Osteocyte (in vitro differentiated cells): ENCODE data around the gene CDK19. TPM values are rescaled to one million over a fixed set of nuclear protein-coding genes. Genes with fewer than 3 reads are reported as not detected.

Experiments
- DNase-seq: peaks from one replicate; pipeline ENCODE4 v3.0.0; 2021; ENCODE audit warnings: mixed read lengths; ENCODE audit not compliant: unreplicated experiment; ENCODE audit errors: extremely low spot score
- H3K27ac Mint-ChIP-seq: one replicate; pipeline ENCODE4 v1.8.0; 2021; ENCODE audit warnings: mild to moderate bottlenecking, mixed read lengths; ENCODE audit not compliant: unreplicated experiment
- H3K27me3 Mint-ChIP-seq: one replicate; pipeline ENCODE4 v1.8.0; 2021; ENCODE audit warnings: mixed read lengths; ENCODE audit not compliant: unreplicated experiment
- H3K36me3 Mint-ChIP-seq: one replicate; pipeline ENCODE4 v1.8.0; 2021; ENCODE audit warnings: mixed read lengths; ENCODE audit not compliant: unreplicated experiment
- H3K4me1 Mint-ChIP-seq: one replicate; pipeline ENCODE4 v1.8.0; 2021; ENCODE audit warnings: mixed read lengths; ENCODE audit not compliant: unreplicated experiment
- H3K4me3 Mint-ChIP-seq: one replicate; pipeline ENCODE4 v1.8.0; 2021; ENCODE audit warnings: mild to moderate bottlenecking, moderate library complexity, mixed read lengths; ENCODE audit not compliant: unreplicated experiment
- H3K9me3 Mint-ChIP-seq: one replicate; pipeline ENCODE4 v1.8.0; 2021; ENCODE audit warnings: mixed read lengths; ENCODE audit not compliant: unreplicated experiment
- total RNA-seq: library from RNA; stranded (reverse); gene quantifications from 2 replicates; pipeline ENCODE4 v1.2.1, GENCODE V29; 2021
- TF ChIP-seq, protein P1 (sequence below): fragments of 200-600 bp; sonication (generic); IDR thresholded peaks from 2 replicates; pipeline ENCODE4 v1.5.0; 2021; ENCODE audit warnings: antibody characterized with exemption, mild to moderate bottlenecking, moderate library complexity

CDK19 gene
- total RNA-seq, 1 donor from 2014 or later: 32.4 TPM

DNA sequence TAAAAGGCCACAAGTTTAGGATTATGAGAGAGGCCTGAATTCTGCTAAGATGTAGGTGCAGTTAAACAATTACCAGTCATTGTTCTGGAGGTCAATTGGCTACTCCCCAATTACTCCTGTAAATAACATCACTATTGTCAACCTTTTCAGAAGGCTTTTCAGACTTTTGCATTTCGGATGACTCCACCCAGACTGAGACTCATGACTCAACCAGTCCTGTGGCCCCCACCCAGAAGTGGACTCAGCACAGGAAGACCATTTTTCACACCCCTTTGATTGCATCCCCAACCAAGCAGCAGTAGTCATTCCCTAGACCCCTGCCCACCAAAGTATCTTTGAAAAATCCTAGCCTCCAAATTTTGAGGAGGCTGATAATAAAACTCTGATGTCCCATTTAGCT lies 199.5 kb downstream of the CDK19 start:
- DNase-seq: no peak
- Mint-ChIP-seq H3K27ac (no peak overlapping the region), H3K4me3 (no peak overlapping the region), H3K4me1 (peaks cover 4% of the 10 kb centered on the region), H3K9me3 (no peaks in the 10 kb centered on the region), H3K36me3 (peaks cover 35% of the 10 kb centered on the region), H3K27me3 (no peaks in the 10 kb centered on the region)
- TF ChIP-seq, protein P1, sequence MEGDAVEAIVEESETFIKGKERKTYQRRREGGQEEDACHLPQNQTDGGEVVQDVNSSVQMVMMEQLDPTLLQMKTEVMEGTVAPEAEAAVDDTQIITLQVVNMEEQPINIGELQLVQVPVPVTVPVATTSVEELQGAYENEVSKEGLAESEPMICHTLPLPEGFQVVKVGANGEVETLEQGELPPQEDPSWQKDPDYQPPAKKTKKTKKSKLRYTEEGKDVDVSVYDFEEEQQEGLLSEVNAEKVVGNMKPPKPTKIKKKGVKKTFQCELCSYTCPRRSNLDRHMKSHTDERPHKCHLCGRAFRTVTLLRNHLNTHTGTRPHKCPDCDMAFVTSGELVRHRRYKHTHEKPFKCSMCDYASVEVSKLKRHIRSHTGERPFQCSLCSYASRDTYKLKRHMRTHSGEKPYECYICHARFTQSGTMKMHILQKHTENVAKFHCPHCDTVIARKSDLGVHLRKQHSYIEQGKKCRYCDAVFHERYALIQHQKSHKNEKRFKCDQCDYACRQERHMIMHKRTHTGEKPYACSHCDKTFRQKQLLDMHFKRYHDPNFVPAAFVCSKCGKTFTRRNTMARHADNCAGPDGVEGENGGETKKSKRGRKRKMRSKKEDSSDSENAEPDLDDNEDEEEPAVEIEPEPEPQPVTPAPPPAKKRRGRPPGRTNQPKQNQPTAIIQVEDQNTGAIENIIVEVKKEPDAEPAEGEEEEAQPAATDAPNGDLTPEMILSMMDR: no peak

DNA sequence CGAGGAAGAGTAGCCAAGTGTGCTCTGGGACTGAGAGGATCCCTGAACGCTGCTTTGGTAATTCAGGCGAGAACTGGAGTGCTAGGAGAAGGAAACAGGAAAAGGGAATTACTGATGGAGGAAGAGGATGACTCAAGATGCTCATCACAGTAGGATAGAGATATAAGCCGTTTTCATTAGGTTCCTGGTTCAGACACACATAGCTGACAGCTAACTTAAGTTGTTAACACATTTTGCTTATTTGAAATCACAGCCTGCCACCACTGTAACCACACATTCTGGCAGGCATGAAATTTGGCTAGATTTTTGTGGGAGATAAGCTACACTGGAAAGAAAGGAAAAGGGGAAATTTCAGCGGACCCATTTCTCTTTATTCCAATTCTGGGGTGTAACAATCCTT lies 200.7 kb downstream of the CDK19 start:
- H3K27ac Mint-ChIP-seq: no peak overlapping the region
- peaks cover 30% of the 10 kb centered on the region for H3K36me3 Mint-ChIP-seq
- TF ChIP-seq, protein P1: no peak

DNA sequence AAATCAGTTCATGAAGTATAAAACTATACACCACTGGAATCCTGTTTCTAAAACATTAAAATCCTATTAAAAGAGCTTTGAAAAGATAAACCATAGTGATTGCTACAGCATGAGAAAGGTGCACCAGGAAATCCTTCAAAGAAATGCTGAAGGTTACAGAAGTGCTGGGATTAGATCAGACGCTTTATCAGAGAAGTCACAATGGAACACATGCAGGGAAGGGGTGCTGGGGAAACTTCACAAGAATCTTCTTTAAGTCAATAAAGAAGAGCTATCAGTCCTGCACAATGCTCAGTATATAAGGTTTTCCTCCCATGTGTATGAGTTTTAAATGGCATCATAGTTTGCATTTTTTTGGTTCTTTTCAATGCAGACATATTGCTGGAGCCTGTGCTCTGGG lies 201.2 kb downstream of the CDK19 start:
- H3K27ac Mint-ChIP-seq: no peak overlapping the region
- H3K4me1 Mint-ChIP-seq: peaks cover 4% of the 10 kb centered on the region
- no peaks in the 10 kb centered on the region for H3K27me3 Mint-ChIP-seq
- no peak overlapping the region for H3K4me3 Mint-ChIP-seq
- peaks cover 31% of the 10 kb centered on the region for H3K36me3 Mint-ChIP-seq
- H3K9me3 Mint-ChIP-seq: no peaks in the 10 kb centered on the region
- DNase-seq: no peak
- TF ChIP-seq, protein P1: no peak

More for the DNA sequence above, 200.7 kb downstream of the CDK19 start:
- H3K9me3 Mint-ChIP-seq: no peaks in the 10 kb centered on the region
- peaks cover 4% of the 10 kb centered on the region for H3K4me1 Mint-ChIP-seq
- DNase-seq: no peak
- H3K27me3 Mint-ChIP-seq: no peaks in the 10 kb centered on the region
- H3K4me3 Mint-ChIP-seq: no peak overlapping the region

DNA sequence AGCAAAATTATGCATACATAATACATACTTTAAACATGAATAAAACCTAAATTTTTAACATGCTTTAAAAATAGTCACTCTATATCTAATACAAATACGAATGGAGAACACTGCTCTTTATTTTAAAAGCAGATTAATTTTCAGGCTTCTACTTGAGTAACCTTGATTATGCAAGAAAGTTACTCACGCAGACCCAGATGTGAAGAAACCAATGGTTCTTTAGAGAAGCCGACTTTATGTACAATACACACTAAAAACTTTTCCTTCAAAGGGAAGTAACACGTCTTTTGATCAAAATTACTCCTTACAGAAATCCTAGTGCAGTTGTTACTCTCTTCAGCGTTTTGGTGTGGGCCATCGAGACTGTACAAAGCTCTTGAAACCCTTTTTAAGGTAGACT lies 201.9 kb downstream of the CDK19 start:
- Mint-ChIP-seq H3K27me3 (no peaks in the 10 kb centered on the region), H3K4me1 (peaks cover 4% of the 10 kb centered on the region), H3K27ac (no peak overlapping the region), H3K9me3 (no peaks in the 10 kb centered on the region), H3K36me3 (peaks cover 28% of the 10 kb centered on the region), H3K4me3 (no peak overlapping the region)
- TF ChIP-seq, protein P1: no peak
- no peak for DNase-seq

- Mint-ChIP-seq H3K9me3 (no peaks in the 10 kb centered on the region), H3K36me3 (peaks cover 25% of the 10 kb centered on the region), H3K27ac (no peak overlapping the region), H3K27me3 (no peaks in the 10 kb centered on the region), H3K4me1 (peaks cover 4% of the 10 kb centered on the region), H3K4me3 (no peak overlapping the region)
- TF ChIP-seq, protein P1: no peak
- DNase-seq: no peak
These were observed 203.0 kb downstream of the CDK19 start for GRCh38 chr6:110612298-110612697.
